NCI-H524 treated with DMSO at 0.1 percent for 48 hours (cell line): ENCODE results near the gene MSRB3.
"Not testable (repeated sequence)": the region's sequence is repeated elsewhere in the genome, so short reads cannot be mapped to it uniquely, and the experiment has no call there.

Experiments
- DNase-seq: peaks from one replicate; lab custom pipeline; 2025; lab: John Stamatoyannopoulos, UW

MSRB3 gene

GRCh38 chr12:65278576-65279368, at the start of gene MSRB3:
Gene MSRB3, plus strand, starts transcription at chr12:65278683. Its CDS starts 29,897 bp downstream, at chr12:65308580.
- no peak for DNase-seq

GRCh38 chr12:65229441-65229840, 49.0 kb upstream of the MSRB3 start:
- DNase-seq: no peak

GRCh38 chr12:65232476-65233077, 45.9 kb upstream of the MSRB3 start:
- DNase-seq: no peak

GRCh38 chr12:65237153-65237552, 41.3 kb upstream of the MSRB3 start:
- no peak for DNase-seq

- DNase-seq: no peak
These were observed 39.9 kb upstream of the MSRB3 start for GRCh38 chr12:65238609-65239008.

GRCh38 chr12:65248656-65249633, 29.5 kb upstream of the MSRB3 start:
- DNase-seq: no peak

GRCh38 chr12:65252515-65252914, 26.0 kb upstream of the MSRB3 start:
- no peak for DNase-seq

- no peak for DNase-seq
These were observed 20.5 kb upstream of the MSRB3 start for GRCh38 chr12:65257986-65258385.

- no peak for DNase-seq
These were observed 19.0 kb upstream of the MSRB3 start for GRCh38 chr12:65259501-65259900.

- DNase-seq: no peak
These were observed 14.7 kb upstream of the MSRB3 start for GRCh38 chr12:65263777-65264176.

- no peak for DNase-seq
These were observed 12.1 kb upstream of the MSRB3 start for GRCh38 chr12:65266408-65266807.

GRCh38 chr12:65269603-65270002, 8.9 kb upstream of the MSRB3 start:
- DNase-seq: no peak

- no peak for DNase-seq
These were observed 3.7 kb upstream of the MSRB3 start for GRCh38 chr12:65274602-65275272.

- DNase-seq: no peak
These were observed 2.9 kb upstream of the MSRB3 start for GRCh38 chr12:65275627-65276026.

GRCh38 chr12:65276916-65277530, 1.5 kb upstream of the MSRB3 start:
- DNase-seq: no peak

- DNase-seq: no peak
These were observed 398 bp upstream of the MSRB3 start for GRCh38 chr12:65277994-65278575.

- DNase-seq: no peak
These were observed 1.1 kb downstream of the MSRB3 start for GRCh38 chr12:65279369-65280112.

- no peak for DNase-seq
These were observed 1.8 kb downstream of the MSRB3 start for GRCh38 chr12:65280306-65280705.

GRCh38 chr12:65282840-65283239, 4.4 kb downstream of the MSRB3 start:
- DNase-seq: no peak

- not testable (repeated sequence) for DNase-seq
These were observed 7.0 kb downstream of the MSRB3 start for GRCh38 chr12:65285532-65285931.
